HG03571 (cell line): ENCODE data around the gene AKT1.

Experiments used
- ATAC-seq: cut with Tn5 transposase; IDR thresholded peaks from one replicate; pipeline ENCODE4 v1.9.1; 2021; ENCODE audit not compliant: unreplicated experiment

The AKT1 gene

GRCh38 chr14:104725772-104726548 is 69.6 kb downstream of the AKT1 start:
- no peak for ATAC-seq

GRCh38 chr14:104724981-104725771 is 70.4 kb downstream of the AKT1 start:
- ATAC-seq = no peak

GRCh38 chr14:104724407-104724980 is 71.1 kb downstream of the AKT1 start:
- no peak for ATAC-seq

- ATAC-seq = no peak
Observed at GRCh38 chr14:104723651-104724406, 71.7 kb downstream of the AKT1 start, which contains the start of gene ADSS1. Gene ADSS1 (plus strand): TSS chr14:104724229. CDS start chr14:104724271, 42 bp downstream.

DNA sequence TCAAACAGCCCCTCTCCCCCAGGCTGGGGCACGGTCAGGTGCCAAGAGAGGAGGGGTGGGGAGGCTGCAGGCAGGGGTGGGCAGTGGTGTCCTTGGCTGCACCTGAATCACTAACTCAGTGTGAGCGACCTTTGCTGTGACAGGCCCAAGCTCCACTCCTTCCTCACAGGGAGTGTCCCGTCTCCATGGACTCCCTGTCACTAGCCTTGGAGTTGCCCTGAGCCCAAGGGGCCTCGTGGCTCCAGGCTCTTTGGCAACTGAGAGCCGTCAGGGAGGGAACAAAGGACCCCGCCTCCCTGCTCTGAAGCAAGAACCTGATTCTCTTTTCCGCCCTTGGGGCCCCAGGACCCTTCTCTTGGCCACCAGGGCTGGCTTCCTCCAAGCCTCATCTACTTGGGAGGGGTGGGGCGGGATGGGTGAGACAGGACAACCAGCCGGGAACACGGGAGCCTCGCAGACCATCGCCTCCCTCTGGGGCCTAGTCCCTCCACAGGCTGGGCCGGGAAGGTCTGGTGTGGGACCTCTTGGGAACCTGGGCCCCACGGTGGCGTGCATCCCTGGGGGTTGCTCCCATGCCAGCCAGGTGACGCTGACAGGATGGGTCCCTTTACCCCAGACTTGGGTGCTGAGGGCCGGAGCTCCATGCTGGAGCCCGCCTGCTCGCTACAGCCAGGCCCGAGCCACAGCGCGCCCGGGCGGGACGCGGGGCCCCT is 72.5 kb downstream of the AKT1 start:
- ATAC-seq = no peak

DNA sequence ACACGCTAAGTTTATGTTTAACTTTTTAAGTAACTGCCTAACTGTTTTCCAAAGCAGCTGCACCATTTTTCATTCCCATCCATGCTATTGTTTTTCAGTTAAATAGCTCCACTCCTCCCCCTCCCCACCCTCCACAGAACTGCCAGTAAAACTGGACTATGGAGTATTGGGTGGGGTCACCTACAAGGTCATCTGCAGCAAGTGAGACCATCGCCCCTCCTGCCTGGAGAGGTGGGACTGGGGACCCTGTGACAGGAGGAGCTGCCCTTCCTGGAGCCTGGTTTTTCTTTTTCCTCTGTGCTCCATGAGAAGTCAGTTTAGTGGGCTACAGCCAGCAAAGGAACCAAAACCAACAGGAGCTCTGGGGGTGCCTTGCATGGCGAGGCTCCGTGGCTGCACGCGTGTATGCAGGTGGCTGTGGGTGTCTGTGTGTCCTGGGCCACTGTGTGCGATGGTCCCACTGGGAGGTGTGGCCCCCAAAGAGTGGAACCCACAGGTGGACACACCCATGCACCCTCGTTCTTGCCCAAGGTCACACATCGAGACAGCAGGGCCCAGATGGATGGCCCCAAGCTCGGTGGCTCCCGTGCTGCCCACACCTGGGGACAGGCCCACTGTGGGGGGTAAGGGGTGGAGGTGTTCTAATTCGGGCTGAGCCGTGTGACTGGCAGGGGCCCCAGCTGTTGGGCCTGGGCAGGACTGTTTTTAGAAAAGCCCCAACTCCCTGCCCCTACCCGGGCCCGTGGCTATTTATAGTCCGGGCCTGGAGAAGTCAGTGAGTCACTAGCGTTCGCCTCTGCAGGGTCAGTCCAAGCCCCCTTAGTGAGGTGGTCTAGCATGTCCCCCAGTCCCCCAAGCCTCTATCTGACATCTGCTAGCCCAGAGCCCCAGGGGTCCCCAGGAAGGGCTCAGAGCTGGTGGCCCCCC is 73.8 kb downstream of the AKT1 start:
- ATAC-seq = no peak
